Germinal center (tissue), 1 donor: ENCODE measurements around the gene RALGPS1.

ENCODE experiments used
- DNase-seq: peaks from one replicate; pipeline ENCODE4 v3.0.0; 2012; ENCODE audit warnings: mixed read lengths, low spot score

Gene RALGPS1

DNA sequence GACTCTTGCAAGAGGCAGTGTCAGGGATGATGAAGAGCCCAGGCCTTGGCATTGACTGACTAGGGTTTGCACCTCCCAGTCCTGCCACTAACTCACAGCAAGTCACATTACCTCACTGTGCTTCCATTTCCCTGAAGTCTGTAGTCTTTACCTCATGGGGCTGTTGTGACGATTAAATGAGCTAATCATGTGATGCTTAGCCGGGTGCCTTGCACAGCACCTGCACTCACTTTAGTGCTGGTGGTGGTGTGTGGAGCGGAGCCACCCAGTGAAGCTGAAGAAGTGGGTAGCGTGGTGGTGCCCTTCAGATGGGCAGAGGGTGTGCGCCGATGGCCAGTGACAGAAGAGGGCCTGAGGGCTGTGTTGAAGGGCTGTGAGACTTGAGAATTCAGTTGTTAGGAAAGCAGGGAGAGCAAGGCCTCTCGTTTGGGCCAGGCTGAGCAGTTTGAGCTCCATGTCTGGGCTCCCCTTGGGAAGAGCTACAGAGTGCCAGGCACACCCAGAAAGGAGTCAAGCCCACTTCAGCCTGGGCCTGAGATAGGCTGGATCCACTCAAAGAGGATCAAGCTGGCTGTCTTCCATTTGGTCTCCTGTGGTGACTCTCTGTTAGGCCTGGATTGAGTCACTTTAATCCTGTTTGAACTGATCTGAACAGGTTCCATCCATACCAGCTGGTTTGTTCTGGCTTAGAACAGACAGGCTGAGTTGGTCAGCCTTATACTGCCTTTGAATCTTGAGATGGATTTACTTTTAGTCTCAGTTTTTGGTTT lies 42.5 kb downstream of the RALGPS1 start:
- no peak for DNase-seq

DNA sequence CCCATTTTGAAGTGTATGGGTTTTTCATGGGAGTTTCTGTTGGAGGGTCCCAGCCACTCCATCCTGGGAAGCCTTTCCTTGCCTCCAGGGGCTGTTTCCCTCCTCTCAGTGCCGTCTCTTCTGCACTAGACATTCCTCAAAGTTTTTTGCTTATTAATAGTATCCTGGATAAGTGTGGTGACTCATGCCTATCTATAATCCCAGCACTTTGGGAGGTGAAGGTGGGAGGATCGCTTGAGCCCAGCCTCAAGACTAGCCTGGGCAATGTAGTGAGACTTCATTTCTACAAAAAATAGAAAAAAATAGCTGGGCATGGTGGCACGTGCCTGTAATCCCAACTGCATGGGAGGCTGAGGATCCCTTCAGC lies 43.1 kb downstream of the RALGPS1 start:
- no peak for DNase-seq

- DNase-seq = no peak
Observed at GRCh38 chr9:126959336-126959735, 44.8 kb downstream of the RALGPS1 start.

DNA sequence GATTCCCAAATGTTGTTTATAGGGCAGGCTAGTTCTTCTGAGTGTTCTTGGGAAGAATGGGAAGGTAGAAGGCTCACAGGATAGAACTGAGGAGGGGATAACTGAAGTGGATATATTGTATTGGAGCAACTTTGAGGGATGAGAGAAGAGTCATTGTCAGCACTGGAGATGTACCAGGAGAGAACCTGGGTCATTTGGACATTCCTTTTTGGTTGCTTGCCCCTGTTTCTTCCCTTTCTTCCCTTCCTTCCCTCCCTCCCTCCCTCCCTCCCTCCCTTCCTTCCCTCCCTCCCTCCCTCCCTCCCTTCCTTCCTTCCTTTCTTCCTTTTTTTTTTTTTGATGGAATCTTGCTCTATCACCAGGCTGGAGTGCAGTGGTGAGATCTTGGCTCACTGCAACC lies 45.3 kb downstream of the RALGPS1 start:
- no peak for DNase-seq

GRCh38 chr9:126962336-126962735 lies 47.8 kb downstream of the RALGPS1 start:
- DNase-seq = no peak

DNA sequence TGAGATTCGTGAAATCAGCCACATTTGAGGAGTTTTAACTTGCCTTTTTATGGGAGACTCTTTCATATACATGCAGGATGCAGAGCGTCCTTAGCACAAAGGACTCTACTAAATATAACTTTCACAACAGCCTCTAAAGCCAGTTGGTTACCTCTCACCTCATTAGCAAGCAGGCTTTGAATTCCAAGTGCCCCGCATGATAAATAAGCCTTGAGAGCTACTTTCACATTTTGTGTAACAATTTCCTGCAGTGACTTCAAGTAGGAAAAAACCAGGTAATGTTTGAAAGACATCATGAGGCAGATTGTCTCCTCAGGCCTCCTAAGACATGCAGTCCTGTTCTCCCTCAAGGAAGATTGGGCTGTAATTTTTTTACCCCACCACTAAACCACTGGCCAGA lies 50.5 kb downstream of the RALGPS1 start:
- no peak for DNase-seq

DNA sequence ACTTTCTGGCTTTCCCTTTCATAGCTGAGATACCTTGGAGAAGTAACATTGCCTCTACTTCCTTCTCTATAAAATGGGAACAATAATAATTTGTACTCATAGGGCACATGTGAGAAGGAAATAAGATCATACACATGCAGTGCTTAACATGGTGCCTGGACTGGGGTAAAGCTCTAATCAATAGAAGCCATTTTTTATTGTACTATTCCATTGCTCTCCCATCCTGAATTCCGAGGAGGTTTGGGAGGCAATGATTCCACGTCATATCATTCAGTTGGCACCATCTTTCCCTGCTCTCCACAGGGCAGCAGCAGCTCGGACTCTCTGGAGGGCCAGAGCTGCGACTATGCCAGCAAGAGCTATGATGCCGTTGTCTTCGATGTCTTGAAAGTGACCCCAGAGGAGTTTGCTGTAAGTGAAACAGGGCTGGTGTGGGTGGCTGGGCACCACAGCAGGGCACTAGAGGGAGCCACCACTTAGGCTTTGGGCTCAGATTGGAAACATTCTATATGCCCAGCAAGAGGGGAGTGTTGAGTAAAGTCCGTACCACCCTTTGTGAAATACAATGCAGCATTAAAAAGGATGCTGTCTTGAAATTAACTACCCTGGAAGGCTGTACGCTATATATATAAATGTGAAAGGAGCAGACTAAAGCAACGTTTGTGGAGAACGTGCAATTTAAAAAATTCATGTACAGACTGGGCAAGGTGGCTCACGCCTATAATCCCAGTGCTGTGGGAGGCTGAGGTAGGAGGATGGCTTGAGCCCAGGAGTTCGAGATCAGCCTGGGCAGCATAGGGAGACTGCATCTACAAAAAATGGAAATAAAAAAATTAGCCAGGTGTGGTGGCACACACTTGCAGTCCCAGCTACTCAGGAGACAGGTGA lies 51.2 kb downstream of the RALGPS1 start:
- peak; percentile 24 for DNase-seq

GRCh38 chr9:126971261-126971660 lies 56.7 kb downstream of the RALGPS1 start:
- DNase-seq = no peak

DNA sequence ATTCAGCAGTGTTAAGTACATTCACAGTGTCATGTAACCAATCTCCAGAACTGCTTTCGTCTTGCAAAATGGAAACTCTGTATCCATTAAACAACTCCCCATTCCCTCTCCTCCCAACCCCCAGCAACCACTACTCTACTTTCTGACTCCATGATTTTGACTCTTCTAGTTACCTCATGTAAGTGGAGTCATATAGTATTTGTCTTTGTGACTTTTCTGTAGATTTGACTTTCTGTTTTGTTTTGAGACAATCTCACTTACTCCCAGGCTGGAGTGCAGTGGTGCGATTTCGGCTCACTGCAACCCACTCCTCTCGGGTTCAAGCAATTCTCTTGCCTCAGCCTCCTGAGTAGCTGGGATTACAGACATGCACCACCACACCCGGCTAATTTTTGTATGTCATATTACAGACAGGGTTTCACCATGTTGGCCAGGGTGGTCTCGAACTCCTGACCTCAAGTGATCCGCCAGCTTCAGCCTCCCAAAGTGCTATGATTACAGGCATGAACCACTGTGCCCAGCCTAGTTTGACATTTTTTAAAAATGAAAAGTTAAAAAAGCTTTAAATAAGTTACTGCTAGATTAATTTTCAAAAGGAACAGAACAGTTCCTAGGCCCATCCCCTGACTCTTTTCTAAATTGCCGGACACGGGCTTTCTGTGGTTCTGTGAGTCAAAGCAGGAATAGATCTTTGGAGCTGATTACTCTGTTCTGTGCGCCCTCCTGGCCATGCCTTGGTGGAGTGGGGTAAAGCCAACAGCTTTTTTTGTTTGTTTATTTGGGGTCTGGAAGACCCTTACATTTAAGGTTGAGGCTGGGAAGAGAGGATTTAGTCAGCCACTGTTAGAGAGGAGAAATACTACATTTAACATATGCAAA lies 59.3 kb downstream of the RALGPS1 start:
- DNase-seq = no peak

DNA sequence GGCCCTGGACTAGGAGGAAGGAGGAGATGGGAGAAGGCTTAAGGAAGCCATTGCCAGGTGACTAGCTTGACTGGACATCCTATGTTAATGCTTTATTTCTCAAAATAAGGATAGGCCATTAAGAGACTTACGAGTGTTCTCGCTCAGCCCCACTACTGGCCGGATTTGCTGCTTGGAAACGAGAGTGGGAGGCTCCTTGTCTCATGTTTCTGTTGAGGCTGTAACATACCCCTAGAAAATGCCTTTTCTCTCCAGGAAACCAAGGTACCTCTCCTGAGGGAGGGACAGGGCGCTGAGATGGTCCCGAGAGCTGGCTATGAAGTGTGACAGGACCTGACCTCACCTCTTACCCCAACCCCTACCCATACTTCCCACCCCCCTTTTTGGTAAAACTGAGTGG lies 60.0 kb downstream of the RALGPS1 start:
- DNase-seq = no peak

GRCh38 chr9:126975327-126976220 lies 61.0 kb downstream of the RALGPS1 start:
- no peak for DNase-seq

DNA sequence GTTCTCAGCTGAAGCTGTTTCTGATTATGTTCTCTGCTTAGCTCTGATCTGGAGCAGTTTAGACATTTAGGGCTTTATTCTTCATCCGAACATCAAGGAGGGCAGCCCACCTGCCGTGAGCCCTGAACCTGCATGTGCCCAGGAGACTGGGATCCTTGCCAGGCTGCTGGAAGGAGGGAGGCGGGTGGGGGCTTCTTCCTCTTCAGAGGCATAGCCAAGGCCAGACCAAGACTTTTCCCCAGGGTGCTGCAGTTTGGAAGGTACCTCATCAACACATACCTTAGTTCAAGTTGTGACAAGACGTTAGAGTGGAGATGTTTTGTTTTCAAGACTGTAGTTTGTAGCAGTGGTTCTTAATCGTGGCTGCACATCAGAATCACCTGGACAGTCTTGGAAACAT lies 64.9 kb downstream of the RALGPS1 start:
- no peak for DNase-seq

DNA sequence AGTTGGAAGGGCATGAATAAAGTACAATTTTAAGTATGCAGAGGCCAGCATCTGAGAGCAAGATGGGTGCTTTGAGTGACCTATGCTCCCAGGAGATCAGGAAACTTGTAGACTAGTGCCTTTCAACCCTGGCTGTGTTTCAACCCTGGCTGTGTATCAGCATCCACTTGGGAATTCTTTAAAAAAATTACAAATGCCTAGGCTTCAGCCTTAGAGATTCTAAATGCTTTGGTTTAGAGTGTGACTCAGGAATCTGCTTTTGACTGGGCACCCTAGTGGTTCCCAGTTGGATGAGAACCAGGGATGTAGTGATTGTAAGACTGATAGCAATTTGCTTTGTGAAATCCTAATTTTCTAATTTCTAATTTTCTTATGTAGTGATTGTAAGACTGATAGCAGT lies 65.6 kb downstream of the RALGPS1 start:
- no peak for DNase-seq

DNA sequence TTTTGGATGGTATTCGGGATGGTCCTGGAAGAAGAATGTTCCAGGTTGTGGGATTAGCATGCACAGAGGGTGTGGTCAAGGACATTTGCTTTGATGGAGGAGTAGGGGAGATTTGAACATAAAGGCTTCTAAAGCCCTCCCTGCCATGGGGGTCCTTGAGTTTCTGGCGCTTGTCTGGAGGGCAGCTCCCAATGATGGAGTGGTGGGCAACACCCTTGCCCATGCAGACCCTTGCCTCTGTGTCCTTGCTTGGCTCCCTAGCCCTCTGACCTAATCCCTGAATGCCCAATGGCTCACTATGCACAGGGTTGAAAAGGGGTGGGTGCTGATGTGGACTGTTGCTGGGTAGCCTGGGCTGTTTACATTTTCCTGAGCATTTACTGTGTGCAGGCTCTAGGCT lies 66.6 kb downstream of the RALGPS1 start:
- DNase-seq = no peak

GRCh38 chr9:126982215-126983002 lies 67.8 kb downstream of the RALGPS1 start:
- DNase-seq = no peak

DNA sequence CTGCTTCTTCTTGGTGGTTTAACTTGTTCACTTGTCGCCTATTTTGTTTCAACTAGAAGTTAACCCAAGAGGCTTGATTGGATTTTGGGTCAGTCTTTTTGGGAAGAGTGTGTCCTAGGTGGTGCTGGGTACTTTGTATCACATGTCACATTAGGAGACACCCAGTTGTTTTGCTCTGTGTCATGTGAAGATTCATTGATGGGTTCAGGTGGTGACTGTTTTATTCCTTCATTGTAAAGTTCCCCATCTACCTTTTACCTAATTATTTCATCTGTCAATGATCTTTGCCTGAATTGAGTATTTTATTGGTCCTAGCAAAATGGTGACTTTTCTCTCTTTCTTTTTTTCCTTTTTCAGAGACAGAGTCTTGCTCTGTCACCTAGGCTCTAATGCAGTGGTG lies 69.2 kb downstream of the RALGPS1 start:
- no peak for DNase-seq

GRCh38 chr9:126984969-126985368 lies 70.4 kb downstream of the RALGPS1 start:
- no peak for DNase-seq

GRCh38 chr9:126985870-126986498 lies 71.4 kb downstream of the RALGPS1 start:
- peak; percentile 30 for DNase-seq

- DNase-seq = no peak
Observed at GRCh38 chr9:126986506-126986951, 71.9 kb downstream of the RALGPS1 start.

DNA sequence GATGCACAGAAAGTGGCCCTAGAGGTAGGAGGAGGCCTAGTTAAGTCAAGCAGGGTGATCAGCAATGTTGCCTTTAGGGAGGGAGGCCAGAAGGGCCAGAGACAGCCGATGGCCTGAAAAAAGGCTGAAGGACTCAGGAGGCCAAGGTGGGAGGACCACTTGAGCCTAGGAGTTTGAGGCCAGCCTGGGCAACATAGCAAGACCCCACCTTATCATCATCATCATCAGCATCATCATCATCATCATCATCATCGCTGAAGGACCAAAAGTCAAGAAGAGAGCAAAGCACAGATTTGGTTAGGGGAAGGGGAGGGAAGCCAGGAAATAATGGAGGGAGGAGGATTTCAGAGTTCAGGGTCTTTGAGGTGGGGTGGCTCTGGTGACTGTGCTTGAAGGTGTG lies 74.3 kb downstream of the RALGPS1 start:
- DNase-seq = no peak
